ENCODE results near the gene REEP1.

The REEP1 gene

DNA sequence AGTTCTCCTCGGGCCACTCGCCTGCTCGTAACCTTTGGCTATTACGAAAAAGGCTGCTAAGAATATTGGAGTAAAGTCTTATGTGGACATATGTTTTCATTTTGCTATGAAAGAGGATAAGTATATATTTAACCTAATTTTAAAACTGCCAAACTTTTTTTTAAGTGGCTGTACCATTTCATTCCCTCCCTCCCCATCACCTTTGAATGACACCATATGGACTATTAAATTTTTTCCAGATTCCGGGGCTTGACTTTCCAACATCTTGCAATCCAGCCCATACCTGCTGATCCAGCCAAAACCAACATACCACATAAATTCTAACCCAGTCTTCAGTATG, 31.5 kb downstream of the REEP1 start:
- DNase-seq (ENCODE audit: low spot score): no peak

DNA sequence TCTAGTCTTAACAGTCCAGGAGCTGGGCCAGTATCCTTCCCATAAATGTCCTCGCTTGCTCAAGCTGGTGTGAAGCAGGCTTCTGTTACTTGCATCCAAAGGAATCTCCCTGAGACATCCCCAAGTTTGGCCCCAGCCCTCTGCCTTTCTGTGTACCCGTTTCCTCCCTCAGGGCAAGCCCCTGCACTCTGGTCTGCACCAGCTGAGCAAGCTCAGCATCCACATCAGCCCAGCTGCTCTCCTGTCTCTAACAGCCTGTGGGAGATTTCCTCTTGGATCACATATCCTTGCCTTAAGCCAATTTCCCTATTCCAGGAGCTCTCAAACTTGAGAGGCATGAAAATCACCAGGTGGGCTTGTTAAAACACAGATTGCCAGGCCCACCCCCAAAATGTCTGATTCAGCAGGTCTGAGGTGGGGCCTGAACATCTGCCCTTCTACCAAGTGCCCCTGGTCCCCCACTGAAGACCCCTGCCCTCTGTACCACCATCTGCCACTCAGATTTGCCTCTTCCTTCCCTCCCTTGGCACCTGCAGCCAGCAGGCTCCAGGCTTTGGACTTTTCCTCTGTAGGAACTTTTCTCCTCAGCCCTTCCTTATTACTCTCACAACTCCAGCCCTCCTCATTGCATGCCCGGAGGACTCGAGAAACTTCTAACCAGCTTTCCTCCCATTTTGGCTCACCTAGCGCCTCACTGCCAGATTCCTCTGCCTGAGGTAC, 32.1 kb downstream of the REEP1 start:
- no peak for DNase-seq (ENCODE audit: low spot score)

DNA sequence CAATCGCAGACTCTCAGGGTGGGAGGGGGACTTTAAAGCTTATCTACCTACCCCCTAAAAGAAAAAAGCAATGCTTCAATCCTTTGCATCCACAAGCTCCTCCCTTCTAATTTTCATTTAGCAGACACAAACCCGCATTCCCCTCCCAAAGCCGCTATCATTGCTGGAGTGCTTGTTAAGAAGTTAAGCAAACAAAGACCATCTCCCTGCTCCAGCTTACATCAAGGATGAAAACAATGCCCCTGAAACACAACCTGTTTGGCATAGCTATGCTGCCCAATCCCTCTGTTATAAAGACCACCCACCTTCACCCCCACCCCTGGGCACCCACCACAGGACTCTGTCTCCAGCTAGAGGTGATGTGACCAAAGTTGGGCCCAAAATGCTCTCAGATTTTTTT, 33.0 kb downstream of the REEP1 start:
- no peak for DNase-seq (ENCODE audit: low spot score)

DNA sequence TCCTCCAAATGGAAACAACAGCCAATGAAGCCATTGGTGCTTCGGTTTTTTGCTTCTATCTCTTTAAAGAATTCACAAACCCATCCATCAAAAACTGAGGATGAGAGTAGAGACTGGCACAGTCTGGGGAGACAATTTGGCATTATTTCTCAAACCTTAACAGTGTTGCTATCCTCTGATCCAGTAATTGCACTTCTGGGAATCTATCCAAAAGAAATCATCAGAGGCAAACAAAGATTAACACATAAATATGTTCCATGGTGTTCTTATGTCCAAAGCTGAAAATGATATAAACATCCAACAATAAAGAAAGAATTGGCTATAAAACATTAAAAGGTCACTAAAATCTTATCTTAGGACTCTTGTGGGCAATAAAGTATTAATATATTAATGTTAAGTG, 35.1 kb downstream of the REEP1 start:
- no peak for DNase-seq (ENCODE audit: low spot score)

DNA sequence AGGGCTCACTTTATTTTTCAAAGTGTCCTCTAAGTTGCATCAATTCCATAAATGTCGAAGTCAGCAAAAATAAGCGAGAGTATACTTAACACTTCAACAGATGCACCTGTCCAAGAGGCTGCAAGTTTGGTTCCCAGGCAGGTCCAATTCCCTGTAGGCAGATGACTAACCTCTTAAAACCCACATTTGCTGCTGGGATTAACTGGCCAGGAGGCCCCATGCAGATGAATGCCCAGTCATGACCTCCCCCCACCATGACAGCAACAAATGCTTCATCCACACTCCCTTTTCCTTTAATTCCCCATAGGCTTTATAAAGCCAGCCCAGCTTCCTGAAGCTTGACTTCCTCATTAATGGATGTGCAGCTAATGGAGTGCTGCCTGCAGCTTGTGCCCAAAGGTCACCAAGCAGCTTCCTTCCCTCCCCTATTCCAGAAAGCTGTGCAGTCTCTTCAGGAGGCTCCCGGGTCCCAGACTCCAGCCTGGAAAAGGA, 35.7 kb downstream of the REEP1 start:
- no peak for DNase-seq (ENCODE audit: low spot score)

DNA sequence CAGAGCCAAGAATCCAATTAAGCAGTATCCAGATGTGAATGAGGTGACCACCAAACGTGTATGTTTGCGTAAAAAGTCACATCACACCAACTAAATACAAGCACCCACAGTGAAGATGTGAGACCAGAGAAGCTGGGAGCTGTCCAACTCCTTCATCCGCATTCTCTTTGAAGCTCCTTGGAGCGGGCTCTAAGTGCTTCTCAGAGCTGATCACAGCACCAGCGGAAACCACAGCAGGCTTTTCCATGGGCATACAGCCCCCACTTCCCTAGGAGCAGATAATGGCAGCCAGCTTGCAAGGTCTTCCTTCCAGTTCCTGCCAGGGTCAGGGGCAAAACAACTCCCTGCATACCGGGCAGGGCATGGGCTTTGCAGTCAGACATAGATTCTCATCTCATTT, 36.4 kb downstream of the REEP1 start:
- no peak for DNase-seq (ENCODE audit: low spot score)

DNA sequence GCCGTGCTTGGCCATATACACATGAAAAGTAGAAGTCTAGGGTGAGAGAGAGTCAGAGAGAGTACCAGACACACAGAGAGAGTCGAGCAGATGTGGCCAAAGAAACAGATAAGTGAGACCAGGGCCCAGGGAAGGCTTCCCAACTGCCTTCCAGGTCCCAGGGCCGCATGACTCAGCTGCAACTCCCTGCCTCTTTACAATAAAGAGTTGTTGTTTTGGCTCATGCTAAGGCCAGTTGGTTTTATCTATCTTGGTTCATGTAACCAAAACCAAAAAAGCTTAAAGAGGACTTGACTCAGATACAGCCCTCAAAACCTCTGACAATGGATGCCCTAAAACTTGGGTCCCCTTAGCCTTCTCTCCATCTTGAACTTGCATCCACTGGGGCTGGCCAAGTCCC, 36.9 kb downstream of the REEP1 start:
- DNase-seq (ENCODE audit: low spot score): no peak

DNA sequence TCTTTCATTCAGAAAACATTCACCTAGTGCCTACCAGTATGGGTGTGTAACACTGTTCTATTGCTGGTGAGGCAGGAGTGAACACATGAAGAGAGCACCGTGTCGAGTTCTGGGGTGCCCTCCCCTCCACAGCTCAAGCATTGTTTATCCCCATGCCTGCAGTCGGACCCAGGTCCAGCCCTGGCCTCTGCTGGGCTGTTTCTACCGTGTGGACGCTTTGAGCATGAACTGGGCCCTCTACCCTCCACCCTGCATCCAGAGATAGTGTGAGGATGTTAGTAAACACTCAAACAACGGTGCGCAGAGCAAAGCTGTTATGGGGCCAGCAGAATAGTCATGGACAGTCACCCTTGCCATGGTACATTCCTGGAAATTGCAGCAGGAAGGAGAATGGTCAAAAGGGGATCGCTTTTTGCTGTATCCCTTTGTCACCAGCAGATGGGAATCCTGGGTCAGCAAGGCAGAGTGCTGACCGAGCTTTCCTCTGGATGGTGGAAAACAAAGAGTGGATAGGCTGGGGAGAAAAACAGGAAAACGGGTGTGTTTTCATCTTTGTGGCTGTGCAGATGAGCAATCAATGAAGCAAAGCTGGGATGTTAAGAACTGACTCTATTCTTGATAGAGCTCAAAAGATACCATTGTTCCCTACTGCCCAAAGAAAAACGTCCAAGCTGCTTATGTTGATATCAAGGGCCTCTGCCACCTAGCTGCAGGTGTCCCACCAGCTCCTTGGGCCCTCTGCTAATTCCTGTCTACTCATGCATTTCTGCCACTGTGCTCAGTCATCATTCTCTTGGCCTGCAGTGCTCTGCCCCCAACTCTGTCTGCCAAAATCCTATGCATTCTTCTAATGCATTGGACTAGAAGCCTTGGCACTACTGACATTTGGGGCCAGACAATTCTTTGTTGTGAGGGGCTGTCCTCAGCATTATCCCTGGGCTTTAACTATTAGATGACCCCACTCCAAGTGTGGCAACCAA, 38.7 kb downstream of the REEP1 start:
- peak; percentile 43 for DNase-seq (ENCODE audit: low spot score)

DNA sequence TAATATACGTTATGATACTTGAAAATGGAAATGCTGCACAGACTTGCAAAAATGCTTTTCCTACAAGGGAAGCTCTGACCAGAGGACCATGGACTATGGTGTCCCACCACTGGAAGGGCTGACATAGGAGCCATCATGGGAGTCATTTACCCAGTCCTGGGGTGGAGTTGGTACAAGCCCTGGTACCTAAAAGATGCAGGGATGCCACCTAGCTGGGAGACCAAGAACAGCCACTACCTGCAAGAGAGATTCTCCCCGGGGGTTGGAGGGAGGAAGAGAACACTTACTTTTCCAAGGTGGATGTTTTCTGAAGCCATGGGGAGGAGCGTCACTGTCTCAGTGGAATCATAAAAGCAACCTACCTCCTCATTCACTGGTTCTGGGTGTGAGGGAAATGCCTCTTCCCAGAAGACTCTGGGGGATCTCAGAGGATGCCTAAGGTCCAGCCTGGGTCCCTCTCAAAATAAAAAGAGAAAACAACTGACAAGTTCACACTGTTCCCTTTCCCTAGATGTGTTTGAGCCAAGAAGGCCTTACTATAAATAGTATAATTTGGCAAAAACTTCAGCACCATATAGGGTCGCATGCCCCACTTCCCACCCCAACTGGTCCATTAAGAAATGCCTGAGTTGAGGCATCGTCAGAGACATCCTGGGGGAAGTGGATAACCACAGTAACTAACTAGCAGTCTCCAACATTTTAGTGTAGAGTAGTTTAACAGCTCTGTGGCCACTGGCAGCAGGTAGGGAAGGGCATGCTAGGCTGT, 39.9 kb downstream of the REEP1 start:
- DNase-seq (ENCODE audit: low spot score): no peak

DNA sequence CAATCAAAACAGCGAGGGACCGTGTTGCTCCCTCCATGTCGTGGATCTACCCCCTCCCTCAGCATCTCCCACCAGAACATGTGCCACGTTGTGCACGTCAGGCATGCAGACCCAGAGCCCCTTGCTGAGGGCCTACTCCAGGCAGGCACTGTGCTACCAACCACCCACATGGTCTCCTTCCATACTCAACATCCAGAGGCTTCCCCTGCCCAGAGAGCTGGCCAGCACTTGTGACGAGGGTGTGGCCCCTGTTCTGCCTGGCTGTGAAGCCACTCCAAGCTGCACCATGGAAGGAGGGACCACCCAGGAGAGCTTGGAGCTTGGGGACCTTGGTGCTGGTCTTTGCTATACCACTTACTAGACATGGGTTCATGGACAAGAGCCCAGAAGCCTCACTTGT, 40.5 kb downstream of the REEP1 start:
- DNase-seq (ENCODE audit: low spot score): no peak

DNA sequence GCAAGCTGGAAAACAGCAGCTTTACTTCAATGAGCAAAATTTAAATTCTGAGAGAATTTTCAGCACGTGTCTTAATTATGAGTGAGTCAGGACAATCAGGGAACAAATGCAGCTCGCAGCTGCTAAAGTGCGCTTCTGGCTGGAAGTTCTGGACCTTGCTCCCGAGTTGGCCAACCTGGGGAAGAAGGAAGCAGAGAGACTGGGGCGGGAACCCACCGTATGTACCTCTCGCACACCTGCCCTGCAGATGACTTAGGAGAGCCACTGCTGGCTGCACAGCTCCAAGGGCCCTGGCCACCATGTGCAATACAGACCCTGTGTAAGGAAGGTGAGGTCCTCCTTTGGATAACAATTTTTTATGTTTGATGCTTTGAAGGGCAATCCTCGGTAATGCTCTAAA, 42.4 kb downstream of the REEP1 start:
- DNase-seq (ENCODE audit: low spot score): no peak

DNA sequence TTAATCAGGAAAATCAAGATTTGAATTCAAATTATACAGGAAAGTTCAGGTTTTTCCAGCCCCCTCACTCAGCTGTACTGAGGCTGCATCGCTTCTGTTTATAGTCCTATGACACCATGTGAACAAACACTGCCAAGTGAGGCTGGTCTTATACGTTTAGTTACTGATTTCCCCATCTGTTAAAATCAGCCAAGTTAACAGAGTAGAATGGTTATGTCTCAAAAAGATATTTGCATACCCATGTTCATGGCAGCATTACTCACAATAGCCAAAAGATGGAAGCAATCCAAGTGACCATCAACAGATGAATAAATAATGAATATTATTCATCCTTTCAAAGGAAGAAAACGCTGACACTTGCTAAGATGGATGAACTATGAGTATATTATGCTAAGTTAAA, 43.8 kb downstream of the REEP1 start:
- DNase-seq (ENCODE audit: low spot score): no peak

DNA sequence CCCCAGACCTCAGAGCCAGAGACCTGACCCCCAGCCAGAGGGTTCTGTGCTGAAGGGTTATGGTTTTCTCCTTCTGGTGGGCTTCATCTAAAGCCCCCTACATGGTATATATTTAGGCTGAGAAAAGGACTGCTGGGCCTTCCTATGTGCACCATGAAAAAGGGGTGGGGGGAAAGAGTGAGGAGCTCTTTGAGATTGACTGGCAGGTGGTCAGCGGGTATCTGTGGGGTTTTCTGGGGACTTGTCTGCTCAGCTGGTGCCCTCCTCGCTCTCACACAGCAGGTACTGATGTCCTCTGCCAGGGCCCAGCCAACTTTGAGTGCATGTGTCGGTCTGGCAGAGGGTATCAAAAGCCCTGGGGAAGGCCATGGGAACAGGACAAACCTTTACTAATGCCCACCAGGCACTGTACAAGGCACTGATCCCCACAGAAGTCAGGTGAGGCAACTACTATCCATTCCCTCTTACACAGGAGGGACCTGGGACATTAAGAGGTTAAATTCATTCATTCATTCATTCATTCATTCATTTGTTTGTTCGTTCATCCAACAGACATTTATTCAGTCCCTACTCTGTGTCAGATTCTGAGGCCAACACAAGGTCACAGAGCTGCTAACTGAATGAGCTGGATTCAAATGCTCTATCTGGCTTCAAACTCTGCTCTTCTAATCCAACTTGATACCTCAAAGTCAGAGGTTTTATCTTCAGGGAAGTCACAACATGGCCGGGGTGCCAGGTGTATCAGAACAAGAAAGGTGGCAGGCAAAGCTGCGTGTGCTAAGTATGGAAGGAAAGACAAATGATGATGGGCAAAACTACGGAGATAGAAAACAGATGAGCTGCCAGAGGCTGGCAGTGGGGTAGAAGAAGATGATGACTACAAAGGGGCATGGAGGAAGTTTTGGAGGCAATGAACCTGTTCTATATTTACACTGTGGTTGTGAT, 44.6 kb downstream of the REEP1 start:
- DNase-seq (ENCODE audit: low spot score): no peak

DNA sequence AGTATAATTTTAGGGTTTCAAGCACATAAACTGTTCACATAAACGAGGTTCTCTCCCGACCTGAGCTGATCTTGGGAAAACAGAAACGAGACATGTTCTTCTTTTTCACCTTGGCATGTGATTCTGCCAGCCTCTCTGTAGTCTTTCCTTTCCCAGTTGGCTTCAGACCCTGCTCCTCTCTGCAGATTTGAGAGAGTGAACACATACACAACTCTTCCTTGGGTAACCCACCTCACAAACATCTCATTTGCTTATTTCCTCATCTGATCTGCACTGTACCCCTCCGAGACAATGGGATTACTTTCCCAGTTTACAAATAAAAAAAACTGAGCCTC, 46.1 kb downstream of the REEP1 start:
- DNase-seq (ENCODE audit: low spot score): no peak

DNA sequence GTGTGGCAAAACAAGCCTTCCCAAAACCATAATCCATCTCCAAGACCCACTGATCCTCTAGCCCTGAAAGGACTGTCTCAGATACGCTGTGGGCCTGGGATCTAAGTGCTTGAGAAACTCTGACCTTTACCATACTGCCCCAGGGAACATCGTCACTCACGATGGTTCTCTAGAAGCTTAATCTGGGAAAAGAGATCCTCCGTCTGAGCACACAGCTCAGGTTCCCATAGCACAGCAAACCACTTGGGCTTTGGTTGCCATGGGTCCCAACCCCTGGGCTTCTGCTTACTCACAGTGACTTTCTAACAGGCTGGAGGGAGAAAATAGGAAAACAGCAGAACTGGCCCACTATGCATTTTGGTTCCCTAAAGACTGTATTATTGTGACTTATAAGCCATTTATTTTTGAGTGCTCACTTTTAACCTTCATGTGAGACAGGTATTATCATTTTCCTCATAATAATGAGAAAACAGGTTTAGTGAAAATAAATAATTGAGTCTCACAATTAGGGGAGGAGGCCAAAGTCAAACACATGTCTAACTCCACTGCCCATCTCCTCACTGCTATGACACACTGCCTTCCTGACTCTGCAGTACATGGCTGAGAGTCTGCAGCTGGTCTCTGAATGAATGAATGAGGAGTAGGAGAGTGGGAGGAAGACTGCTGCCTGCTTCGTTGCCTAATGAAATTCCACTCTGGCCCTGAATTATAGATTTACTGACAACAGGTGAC, 46.7 kb downstream of the REEP1 start:
- no peak for DNase-seq (ENCODE audit: low spot score)

DNA sequence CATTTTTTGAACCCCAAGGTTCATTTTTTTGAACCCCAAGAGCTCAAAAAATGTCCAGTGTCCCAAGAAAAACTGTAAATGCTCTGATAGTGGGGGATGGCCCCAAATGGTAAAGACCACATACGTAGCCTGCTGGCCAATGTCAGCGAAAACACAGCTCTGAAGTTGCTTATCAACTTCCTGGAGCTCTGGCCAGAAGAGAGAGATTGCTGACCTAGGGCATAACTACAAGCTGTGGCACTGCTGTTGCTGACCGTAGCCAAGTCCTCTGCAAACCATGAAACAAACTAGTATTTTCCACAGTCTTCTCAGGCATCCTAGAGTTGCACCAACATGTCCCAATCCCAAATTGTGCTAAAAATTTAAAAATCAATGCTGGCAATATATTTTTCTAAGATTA, 50.9 kb downstream of the REEP1 start:
- DNase-seq (ENCODE audit: low spot score): no peak

DNA sequence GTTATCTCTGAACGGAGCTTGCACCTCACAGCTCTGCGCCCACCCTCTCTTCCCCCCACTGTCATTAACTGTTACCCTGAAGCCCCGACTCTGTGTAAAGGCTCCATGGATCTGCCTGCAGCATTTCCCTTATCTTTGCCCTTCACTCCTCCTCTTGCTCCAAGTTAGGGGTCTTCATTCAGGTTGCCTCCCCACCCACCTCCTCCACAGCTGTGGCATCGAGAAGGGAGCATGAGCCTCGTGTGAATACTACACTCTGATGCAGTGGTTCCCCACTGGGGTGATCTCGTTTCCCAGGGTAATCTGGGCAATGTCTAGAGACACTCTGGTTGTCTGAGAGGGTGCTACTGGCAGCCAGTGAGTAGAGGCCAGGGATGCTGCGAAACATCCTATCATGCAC, 51.4 kb downstream of the REEP1 start:
- DNase-seq (ENCODE audit: low spot score): no peak

DNA sequence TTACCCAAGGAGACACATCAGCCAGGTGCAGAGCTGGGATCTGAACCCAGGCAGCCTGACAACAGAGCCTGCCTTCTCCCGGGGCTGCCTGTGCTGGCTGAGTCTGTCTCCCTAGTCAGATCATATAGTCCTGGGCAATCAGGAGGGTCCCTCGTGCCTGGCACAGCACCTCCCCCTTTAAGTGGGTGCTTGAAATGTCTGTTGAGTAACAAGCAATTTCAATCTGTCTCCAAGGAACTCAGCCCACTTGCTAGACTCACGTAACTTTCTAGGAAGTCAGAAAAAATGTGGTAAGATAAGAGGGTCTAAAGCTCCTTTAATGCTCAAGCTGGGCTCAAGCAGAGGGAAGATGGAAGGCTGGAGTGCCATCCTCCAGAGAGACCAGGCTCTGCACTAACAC, 51.9 kb downstream of the REEP1 start:
- DNase-seq (ENCODE audit: low spot score): no peak

DNA sequence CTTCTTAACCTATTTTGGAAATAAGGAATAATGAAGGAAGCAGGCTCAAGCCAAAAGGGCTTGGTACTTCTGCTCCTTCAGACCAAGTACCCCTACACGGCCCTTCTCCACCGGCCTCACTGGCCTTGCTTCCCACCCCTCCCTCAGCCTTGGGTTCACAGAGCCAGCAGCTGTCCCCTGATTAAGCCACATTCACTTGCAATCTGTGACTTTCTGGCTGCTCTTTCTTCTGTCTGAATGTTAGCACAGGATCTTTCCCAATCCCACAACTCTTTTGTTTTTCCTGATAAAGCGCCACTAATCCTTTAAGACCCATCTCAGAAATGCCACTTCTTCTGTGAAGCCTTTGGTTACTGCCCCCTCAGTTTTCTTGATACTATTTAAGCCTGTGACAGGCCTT, 52.4 kb downstream of the REEP1 start:
- DNase-seq (ENCODE audit: low spot score): no peak

DNA sequence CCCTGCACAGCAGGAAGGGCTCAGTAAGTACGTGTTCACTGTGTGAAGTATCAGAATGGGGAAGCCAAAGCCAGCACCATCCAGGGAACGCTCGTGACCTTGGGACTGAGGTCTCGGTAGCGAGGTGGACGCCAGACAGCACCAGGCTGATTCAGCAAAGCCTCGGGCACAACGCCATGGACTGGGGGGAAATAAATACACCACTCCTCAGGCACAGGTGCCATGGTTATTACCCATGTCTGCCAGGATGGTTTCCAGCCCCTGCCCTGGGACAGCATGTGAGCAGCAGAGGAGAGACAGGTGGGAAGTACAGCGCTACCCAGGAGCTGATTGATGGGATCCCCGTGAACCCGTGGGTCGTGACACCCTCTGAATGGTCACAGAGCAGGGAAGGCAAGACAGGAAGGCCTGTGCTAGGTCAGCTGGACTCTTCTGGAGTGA, 53.0 kb downstream of the REEP1 start:
- DNase-seq (ENCODE audit: low spot score): no peak

Measured in AG08395 (cell line).